SJCRH30 (cell line): ENCODE data around the gene PATJ. TPM values are rescaled to one million over a fixed set of nuclear protein-coding genes. Genes with fewer than 3 reads are reported as not detected.
"Not testable (repeated sequence)": the region's sequence is repeated elsewhere in the genome, so short reads cannot be mapped to it uniquely, and the experiment has no call there.

ENCODE experiments used
- DNase-seq, 2 experiments: peaks; one replicate each; pipeline ENCODE4 v3.0.0-alpha.2; 2015 to 2020
- H3K27ac ChIP-seq: fragments of 250-450 bp; sonication (Bioruptor Pico); 2 replicates; pipeline ENCODE4 v1.5.1; 2020; ENCODE audit warnings: mild to moderate bottlenecking, moderate library complexity
- H3K27me3 ChIP-seq: fragments of 250-450 bp; sonication (Bioruptor Pico); 2 replicates; pipeline ENCODE4 v1.5.1; 2020; ENCODE audit warnings: mild to moderate bottlenecking, moderate library complexity
- H3K36me3 ChIP-seq: fragments of 250-450 bp; sonication (Bioruptor Pico); 2 replicates; pipeline ENCODE4 v1.5.1; 2020; ENCODE audit warnings: mild to moderate bottlenecking, moderate library complexity
- H3K4me1 ChIP-seq: fragments of 250-450 bp; sonication (Bioruptor Pico); 2 replicates; pipeline ENCODE4 v1.5.1; 2020; ENCODE audit warnings: mild to moderate bottlenecking, moderate library complexity
- H3K4me3 ChIP-seq: fragments of 250-450 bp; sonication (Bioruptor Pico); 2 replicates; pipeline ENCODE4 v1.5.1; 2020; ENCODE audit warnings: mild to moderate bottlenecking, moderate library complexity
- H3K9me3 ChIP-seq: fragments of 250-450 bp; sonication (Bioruptor Pico); replicated peaks from 2 replicates; pipeline ENCODE4 v1.5.1; 2020; ENCODE audit warnings: mild to moderate bottlenecking, moderate library complexity
- total RNA-seq: library from RNA; depleted of rRNA; stranded (reverse); fragments of >200 nt; shearing (Covaris generic); gene quantifications from 2 replicates; pipeline ENCODE4 v1.2.3, GENCODE V29; 2014

The PATJ gene
- total RNA-seq, 1 experiment from 2014 or later, result 4.0 TPM

GRCh38 chr1:62180639-62181038, 438.4 kb downstream of the PATJ start:
- H3K36me3 ChIP-seq, result no peaks in the 10 kb centered on the region
- no peak overlapping the region for H3K4me3 ChIP-seq
- peaks cover 37% of the 10 kb centered on the region for H3K4me1 ChIP-seq
- peak in 1 of 2 experiments; percentile 31 for DNase-seq
- H3K27ac ChIP-seq, result no peak overlapping the region
- 0 out of 2 replicates have a peak, but pooled peaks cover 3% of the 10 kb centered on the region for H3K9me3 ChIP-seq
- H3K27me3 ChIP-seq, result no peaks in the 10 kb centered on the region

GRCh38 chr1:62181532-62181931, 439.3 kb downstream of the PATJ start:
- DNase-seq, result no peak
- peaks cover 37% of the 10 kb centered on the region for H3K4me1 ChIP-seq
- H3K36me3 ChIP-seq, result no peaks in the 10 kb centered on the region
- 0 out of 2 replicates have a peak, but pooled peaks cover 3% of the 10 kb centered on the region for H3K9me3 ChIP-seq
- no peak overlapping the region for H3K4me3 ChIP-seq
- H3K27me3 ChIP-seq, result no peaks in the 10 kb centered on the region
- no peak overlapping the region for H3K27ac ChIP-seq

GRCh38 chr1:62182157-62182556, 439.9 kb downstream of the PATJ start:
- not testable (repeated sequence) for DNase-seq, H3K27ac ChIP-seq, H3K27me3 ChIP-seq, H3K4me3 ChIP-seq, H3K9me3 ChIP-seq, H3K36me3 ChIP-seq
- peaks cover 33% of the 10 kb centered on the region for H3K4me1 ChIP-seq

GRCh38 chr1:62183164-62184020, 441.1 kb downstream of the PATJ start:
- not testable (repeated sequence) for H3K27me3 ChIP-seq, H3K4me3 ChIP-seq, H3K9me3 ChIP-seq, H3K36me3 ChIP-seq
- Histone ChIP-seq H3K4me1 (peaks cover 27% of the 10 kb centered on the region), H3K27ac (peak overlapping the region; percentile 31; the same call in 1 of the 2 replicates)
- peak; percentile 46 to 61 for DNase-seq

GRCh38 chr1:62184336-62184735, 442.1 kb downstream of the PATJ start:
- Histone ChIP-seq H3K9me3 (0 out of 2 replicates have a peak, but pooled peaks cover 3% of the 10 kb centered on the region), H3K4me1 (peaks cover 23% of the 10 kb centered on the region), H3K27me3 (no peaks in the 10 kb centered on the region), H3K4me3 (no peak overlapping the region), H3K27ac (no peak overlapping the region), H3K36me3 (no peaks in the 10 kb centered on the region)
- DNase-seq, result no peak

GRCh38 chr1:62185233-62185632, 443.0 kb downstream of the PATJ start:
- H3K27me3 ChIP-seq, H3K4me3 ChIP-seq, H3K36me3 ChIP-seq, H3K9me3 ChIP-seq, H3K27ac ChIP-seq: not testable (repeated sequence)
- DNase-seq, result peak; percentile 21 to 38
- H3K4me1 ChIP-seq, result peaks cover 18% of the 10 kb centered on the region

GRCh38 chr1:62185677-62186076, 443.4 kb downstream of the PATJ start:
- Histone ChIP-seq H3K4me3 (no peak overlapping the region), H3K36me3 (no peaks in the 10 kb centered on the region), H3K4me1 (peaks cover 15% of the 10 kb centered on the region), H3K27me3 (no peaks in the 10 kb centered on the region), H3K9me3 (0 out of 2 replicates have a peak, but pooled peaks cover 3% of the 10 kb centered on the region), H3K27ac (no peak overlapping the region)
- no peak for DNase-seq

- peaks cover 15% of the 10 kb centered on the region for H3K4me1 ChIP-seq
Observed at GRCh38 chr1:62187548-62187947, 445.3 kb downstream of the PATJ start.

GRCh38 chr1:62188111-62188510, 445.8 kb downstream of the PATJ start:
- Histone ChIP-seq H3K27me3 (no peaks in the 10 kb centered on the region), H3K9me3 (no peaks in the 10 kb centered on the region), H3K36me3 (no peaks in the 10 kb centered on the region), H3K27ac (no peak overlapping the region), H3K4me1 (peaks cover 12% of the 10 kb centered on the region), H3K4me3 (no peak overlapping the region)
- no peak for DNase-seq

More at GRCh38 chr1:62187548-62187947, 445.3 kb downstream of the PATJ start:
- DNase-seq, result no peak
- Histone ChIP-seq H3K36me3 (no peaks in the 10 kb centered on the region), H3K27ac (no peak overlapping the region), H3K9me3 (no peaks in the 10 kb centered on the region), H3K4me3 (no peak overlapping the region), H3K27me3 (no peaks in the 10 kb centered on the region)

GRCh38 chr1:62194651-62195544, 452.6 kb downstream of the PATJ start, which contains the start of gene L1TD1:
Gene L1TD1, plus strand, starts transcription at chr1:62194849. Its CDS starts 11,780 bp downstream, at chr1:62206629.
- Histone ChIP-seq H3K27ac (no peak within 1 kb of the TSS), H3K4me1 (peaks cover 3% of the 10 kb centered on the region; the same call in 1 of the 2 replicates), H3K27me3 (no peaks in the 10 kb centered on the region), H3K36me3 (no peaks in the 10 kb centered on the region), H3K4me3 (no peak within 1 kb of the TSS), H3K9me3 (0 out of 2 replicates have a peak, but pooled peaks cover 3% of the 10 kb centered on the region)
- no peak for DNase-seq

- Histone ChIP-seq H3K9me3 (0 out of 2 replicates have a peak, but pooled peaks cover 3% of the 10 kb centered on the region), H3K36me3 (no peaks in the 10 kb centered on the region), H3K27ac (no peak overlapping the region), H3K4me3 (no peak overlapping the region), H3K4me1 (peaks cover 3% of the 10 kb centered on the region; the same call in 1 of the 2 replicates), H3K27me3 (no peaks in the 10 kb centered on the region)
- no peak for DNase-seq
Observed at GRCh38 chr1:62196086-62196690, 453.9 kb downstream of the PATJ start.

- DNase-seq, result no peak
Observed at GRCh38 chr1:62198069-62198780, 455.9 kb downstream of the PATJ start.

GRCh38 chr1:62198781-62199125, 456.5 kb downstream of the PATJ start:
- Histone ChIP-seq H3K27ac (no peak overlapping the region), H3K27me3 (no peaks in the 10 kb centered on the region)

More at GRCh38 chr1:62198069-62198780, 455.9 kb downstream of the PATJ start:
- no peak overlapping the region for H3K27ac ChIP-seq
- H3K9me3 ChIP-seq, result 0 out of 2 replicates have a peak, but pooled peaks cover 3% of the 10 kb centered on the region
- no peaks in the 10 kb centered on the region for H3K27me3 ChIP-seq
- no peak overlapping the region for H3K4me3 ChIP-seq
- H3K4me1 ChIP-seq, result peaks cover 3% of the 10 kb centered on the region; the same call in 1 of the 2 replicates
- H3K36me3 ChIP-seq, result no peaks in the 10 kb centered on the region

GRCh38 chr1:62207187-62207586, 464.9 kb downstream of the PATJ start:
- H3K9me3 ChIP-seq, result peaks cover 18% of the 10 kb centered on the region
- no peaks in the 10 kb centered on the region for H3K27me3 ChIP-seq
- no peaks in the 10 kb centered on the region for H3K36me3 ChIP-seq
- peaks cover 8% of the 10 kb centered on the region for H3K4me1 ChIP-seq
- H3K4me3 ChIP-seq, result no peak overlapping the region
- DNase-seq, result no peak
- H3K27ac ChIP-seq, result no peak overlapping the region

More at GRCh38 chr1:62198781-62199125, 456.5 kb downstream of the PATJ start:
- 0 out of 2 replicates have a peak, but pooled peaks cover 3% of the 10 kb centered on the region for H3K9me3 ChIP-seq
- no peaks in the 10 kb centered on the region for H3K36me3 ChIP-seq
- no peak overlapping the region for H3K4me3 ChIP-seq
- peaks cover 3% of the 10 kb centered on the region; the same call in 1 of the 2 replicates for H3K4me1 ChIP-seq
- peak; percentile 21 to 31 for DNase-seq
